HG03521 (cell line): Measurements from ENCODE around the gene SLC26A8.
"Not testable (repeated sequence)": the region's sequence is repeated elsewhere in the genome, so short reads cannot be mapped to it uniquely, and the experiment has no call there.

ENCODE experiments used
- ATAC-seq: cut with Tn5 transposase; IDR thresholded peaks from one replicate; pipeline ENCODE4 v1.9.1; 2021; ENCODE audit warnings: mild to moderate bottlenecking, moderate library complexity; ENCODE audit not compliant: unreplicated experiment

Gene SLC26A8

GRCh38 chr6:36050947-36051710, 26.7 kb upstream of the SLC26A8 start:
- no peak for ATAC-seq

- ATAC-seq, result no peak
Measured at GRCh38 chr6:36050305-36050704, 25.9 kb upstream of the SLC26A8 start.

GRCh38 chr6:36049582-36049981, 25.1 kb upstream of the SLC26A8 start:
- no peak for ATAC-seq

GRCh38 chr6:36042618-36043260, 18.3 kb upstream of the SLC26A8 start:
- no peak for ATAC-seq

GRCh38 chr6:36040958-36041357, 16.5 kb upstream of the SLC26A8 start:
- ATAC-seq, result no peak

- ATAC-seq, result no peak
Measured at GRCh38 chr6:36039112-36039511, 14.7 kb upstream of the SLC26A8 start.

GRCh38 chr6:36038120-36038876, 13.9 kb upstream of the SLC26A8 start:
- no peak for ATAC-seq

GRCh38 chr6:36035225-36035624, 10.8 kb upstream of the SLC26A8 start:
- no peak for ATAC-seq

GRCh38 chr6:36034441-36034840, 10.0 kb upstream of the SLC26A8 start:
- no peak for ATAC-seq

- no peak for ATAC-seq
Measured at GRCh38 chr6:36033935-36034334, 9.5 kb upstream of the SLC26A8 start.

GRCh38 chr6:36033144-36033543, 8.7 kb upstream of the SLC26A8 start:
- not testable (repeated sequence) for ATAC-seq

- ATAC-seq, result no peak
Measured at GRCh38 chr6:36032261-36032660, 7.8 kb upstream of the SLC26A8 start.

- no peak for ATAC-seq
Measured at GRCh38 chr6:36029464-36029863, 5.0 kb upstream of the SLC26A8 start.

- ATAC-seq, result no peak
Measured at GRCh38 chr6:36028877-36029324, 4.5 kb upstream of the SLC26A8 start.

- peak; percentile 15 for ATAC-seq
Measured at GRCh38 chr6:36028088-36028876, 3.8 kb upstream of the SLC26A8 start.

GRCh38 chr6:36027501-36028087, 3.2 kb upstream of the SLC26A8 start, which contains the start of gene MAPK14:
Gene MAPK14, plus strand, starts transcription at chr6:36027808. Its CDS starts 350 bp downstream, at chr6:36028158.
- ATAC-seq, result peak; percentile 89

- ATAC-seq, result no peak
Measured at GRCh38 chr6:36025932-36026327, 1.5 kb upstream of the SLC26A8 start.

- ATAC-seq, result no peak
Measured at GRCh38 chr6:36025260-36025931, 955 bp upstream of the SLC26A8 start.

GRCh38 chr6:36020154-36020553, 4.3 kb downstream of the SLC26A8 start:
- ATAC-seq, result no peak

- ATAC-seq, result no peak
Measured at GRCh38 chr6:36019167-36019566, 5.3 kb downstream of the SLC26A8 start.
